RWPE2 (cell line): ENCODE measurements around the gene SP4.

ENCODE experiments used
- ATAC-seq: fragments of 200-7000 bp; cut with Tn5 transposase; 3 replicates; pipeline ENCODE4 v1.9.1; 2021; ENCODE audit warnings: low read depth
- DNase-seq: peaks from one replicate; pipeline ENCODE4 v3.0.0-alpha.2; 2020; ENCODE audit warnings: low spot score
- H3K27ac ChIP-seq: fragments of 450-650 bp; 2 replicates; pipeline ENCODE4 v1.5.1; 2017; ENCODE audit warnings: mild to moderate bottlenecking; ENCODE audit not compliant: poor library complexity, severe bottlenecking
- H3K27me3 ChIP-seq: fragments of 250-450 bp; sonication (Bioruptor Pico); 2 replicates; pipeline ENCODE4 v1.5.1; 2021; ENCODE audit warnings: mild to moderate bottlenecking, moderate library complexity; ENCODE audit not compliant: insufficient read depth, poor library complexity, severe bottlenecking
- H3K36me3 ChIP-seq: fragments of 250-450 bp; sonication (Bioruptor Pico); 2 replicates; pipeline ENCODE4 v1.5.1; 2020; ENCODE audit warnings: low read depth, mild to moderate bottlenecking, moderate library complexity
- H3K4me1 ChIP-seq: fragments of 250-450 bp; sonication (Bioruptor Pico); 2 replicates; pipeline ENCODE4 v1.5.1; 2021; ENCODE audit warnings: mild to moderate bottlenecking, moderate library complexity; ENCODE audit not compliant: insufficient read depth, poor library complexity, severe bottlenecking
- H3K4me3 ChIP-seq: fragments of 250-450 bp; sonication (Bioruptor Pico); 2 replicates; pipeline ENCODE4 v1.5.1; 2021; ENCODE audit warnings: mild to moderate bottlenecking, moderate library complexity; ENCODE audit not compliant: severe bottlenecking
- H3K9me3 ChIP-seq: fragments of 250-450 bp; sonication (Bioruptor Pico); 2 replicates; pipeline ENCODE4 v1.5.1; 2021; ENCODE audit warnings: mild to moderate bottlenecking, moderate library complexity; ENCODE audit not compliant: severe bottlenecking
- TF ChIP-seq, protein P1 (sequence below): fragments of 450-650 bp; IDR thresholded peaks from one replicate; pipeline ENCODE4 v1.5.1; 2017; ENCODE audit warnings: mild to moderate bottlenecking, moderate library complexity; ENCODE audit not compliant: poor library complexity, severe bottlenecking

SP4 gene

DNA sequence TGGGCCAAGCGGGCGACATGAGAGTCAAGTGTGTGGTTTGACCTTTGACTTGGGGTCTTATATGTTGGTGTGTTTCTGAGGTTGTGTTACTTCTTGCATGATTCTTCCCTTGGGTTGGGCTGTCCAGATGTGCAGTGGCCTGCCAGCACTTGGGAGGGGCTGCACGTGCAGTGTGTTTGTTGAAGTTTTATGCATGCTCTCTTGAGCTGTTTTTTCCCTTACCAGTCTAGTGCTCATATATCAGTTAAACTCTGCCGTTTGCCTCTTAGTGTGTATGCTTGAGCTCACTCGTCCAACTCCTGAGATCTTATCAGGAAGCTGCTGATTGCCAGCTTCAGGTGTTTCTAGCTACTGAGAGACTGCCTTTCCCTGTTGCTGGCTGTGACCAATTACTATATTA lies 23.1 kb downstream of the SP4 start:
- Histone ChIP-seq H3K27me3 (no peaks in the 10 kb centered on the region), H3K27ac (no peak overlapping the region), H3K36me3 (peaks cover 13% of the 10 kb centered on the region), H3K4me3 (no peak overlapping the region), H3K9me3 (peaks cover 18% of the 10 kb centered on the region), H3K4me1 (no peaks in the 10 kb centered on the region)
- TF ChIP-seq, protein P1, sequence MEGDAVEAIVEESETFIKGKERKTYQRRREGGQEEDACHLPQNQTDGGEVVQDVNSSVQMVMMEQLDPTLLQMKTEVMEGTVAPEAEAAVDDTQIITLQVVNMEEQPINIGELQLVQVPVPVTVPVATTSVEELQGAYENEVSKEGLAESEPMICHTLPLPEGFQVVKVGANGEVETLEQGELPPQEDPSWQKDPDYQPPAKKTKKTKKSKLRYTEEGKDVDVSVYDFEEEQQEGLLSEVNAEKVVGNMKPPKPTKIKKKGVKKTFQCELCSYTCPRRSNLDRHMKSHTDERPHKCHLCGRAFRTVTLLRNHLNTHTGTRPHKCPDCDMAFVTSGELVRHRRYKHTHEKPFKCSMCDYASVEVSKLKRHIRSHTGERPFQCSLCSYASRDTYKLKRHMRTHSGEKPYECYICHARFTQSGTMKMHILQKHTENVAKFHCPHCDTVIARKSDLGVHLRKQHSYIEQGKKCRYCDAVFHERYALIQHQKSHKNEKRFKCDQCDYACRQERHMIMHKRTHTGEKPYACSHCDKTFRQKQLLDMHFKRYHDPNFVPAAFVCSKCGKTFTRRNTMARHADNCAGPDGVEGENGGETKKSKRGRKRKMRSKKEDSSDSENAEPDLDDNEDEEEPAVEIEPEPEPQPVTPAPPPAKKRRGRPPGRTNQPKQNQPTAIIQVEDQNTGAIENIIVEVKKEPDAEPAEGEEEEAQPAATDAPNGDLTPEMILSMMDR = no peak
- DNase-seq = no peak
- ATAC-seq = no peak

DNA sequence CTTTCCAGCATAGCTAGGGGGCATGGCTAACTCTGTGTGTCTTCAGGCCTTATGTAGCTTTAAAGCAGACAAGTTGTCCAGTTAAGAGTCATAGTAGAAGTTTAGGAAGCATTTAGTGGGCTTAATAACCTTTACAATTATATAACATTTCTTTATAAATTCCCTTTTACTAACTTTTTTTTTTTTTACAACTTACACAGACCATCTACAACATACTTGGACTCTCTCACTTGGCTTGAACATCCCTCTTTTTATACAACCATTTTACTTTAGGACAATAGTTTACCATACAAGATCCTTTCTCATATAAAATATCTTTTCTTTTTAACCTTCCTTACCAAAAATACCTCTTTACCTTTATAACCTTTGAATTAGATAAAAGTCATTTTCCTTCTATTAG lies 26.3 kb downstream of the SP4 start:
- no peak overlapping the region for H3K4me3 ChIP-seq
- no peak overlapping the region for H3K27ac ChIP-seq
- no peak for ATAC-seq
- DNase-seq = no peak
- H3K4me1 ChIP-seq = no peaks in the 10 kb centered on the region
- peaks cover 13% of the 10 kb centered on the region for H3K36me3 ChIP-seq
- no peaks in the 10 kb centered on the region for H3K27me3 ChIP-seq
- TF ChIP-seq, protein P1 = no peak
- H3K9me3 ChIP-seq = peaks cover 18% of the 10 kb centered on the region

DNA sequence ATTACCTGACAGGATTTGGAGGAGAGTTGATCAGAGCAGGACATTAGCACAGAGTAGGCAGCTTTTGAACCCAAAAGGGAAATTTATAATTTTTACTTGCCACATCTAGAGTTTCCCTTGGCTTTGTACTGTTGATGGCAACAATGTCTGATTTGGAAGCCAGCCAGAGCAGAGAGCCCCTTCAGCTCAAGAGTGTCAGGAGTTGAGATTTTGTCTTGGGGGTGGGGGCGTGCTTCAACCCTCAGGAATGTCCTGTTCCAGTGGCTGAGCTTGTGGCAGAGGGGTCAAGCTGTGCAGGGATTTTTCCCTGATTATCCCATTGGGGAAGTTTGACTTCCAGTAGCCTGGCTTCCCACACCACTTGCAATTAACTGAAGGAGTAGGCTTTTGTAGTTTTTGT lies 27.0 kb downstream of the SP4 start:
- H3K4me1 ChIP-seq = no peaks in the 10 kb centered on the region
- H3K9me3 ChIP-seq = peaks cover 18% of the 10 kb centered on the region
- no peak for ATAC-seq
- DNase-seq = no peak
- H3K4me3 ChIP-seq = no peak overlapping the region
- no peak overlapping the region for H3K27ac ChIP-seq
- TF ChIP-seq, protein P1 = no peak
- H3K27me3 ChIP-seq = no peaks in the 10 kb centered on the region
- peaks cover 13% of the 10 kb centered on the region for H3K36me3 ChIP-seq

DNA sequence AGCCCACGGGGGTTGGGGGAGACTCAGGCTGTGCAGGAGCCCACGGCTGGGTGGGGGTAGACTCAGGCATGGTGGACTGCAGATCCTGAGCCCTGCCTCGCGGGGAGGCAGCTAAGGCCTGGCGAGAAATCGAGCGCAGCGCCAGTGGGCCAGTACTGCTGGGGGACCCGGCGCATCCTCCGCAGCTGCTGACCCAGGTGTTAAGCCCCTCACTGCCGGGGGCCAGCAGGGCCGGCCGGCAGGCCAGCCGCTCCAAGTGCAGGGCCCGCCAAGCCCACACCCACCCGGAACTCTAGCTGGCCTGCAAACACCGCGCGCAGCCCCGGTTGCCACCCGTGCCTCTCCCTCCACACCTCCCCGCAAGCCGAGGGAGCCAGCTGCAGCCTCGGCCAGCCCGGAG lies 33.4 kb downstream of the SP4 start:
- ATAC-seq (no peak), DNase-seq (no peak)
- Histone ChIP-seq H3K36me3 (no peaks in the 10 kb centered on the region), H3K9me3 (no peaks in the 10 kb centered on the region), H3K27ac (no peak overlapping the region), H3K4me1 (no peaks in the 10 kb centered on the region), H3K27me3 (no peaks in the 10 kb centered on the region), H3K4me3 (no peak overlapping the region)
- TF ChIP-seq, protein P1 = no peak

DNA sequence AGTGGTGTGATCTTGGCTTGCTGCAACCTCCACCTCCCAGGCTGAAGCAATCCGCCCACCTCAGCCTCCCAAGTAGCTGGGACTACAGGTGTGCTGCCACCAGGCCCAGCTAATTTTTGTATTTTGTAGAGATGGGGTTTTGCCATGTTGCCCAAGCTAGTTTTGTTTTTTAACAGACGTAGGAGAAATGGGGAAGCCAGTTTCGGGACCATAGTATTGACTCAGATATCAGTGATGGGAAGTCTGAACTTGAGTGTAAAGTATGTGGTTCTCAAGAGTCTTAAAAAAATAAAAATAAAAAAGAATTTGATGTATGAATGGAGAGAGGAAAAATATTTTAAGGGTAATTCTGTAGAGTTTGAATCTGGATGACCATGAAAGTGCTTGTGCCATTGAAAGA lies 34.2 kb downstream of the SP4 start:
- Histone ChIP-seq H3K27me3 (no peaks in the 10 kb centered on the region), H3K9me3 (no peaks in the 10 kb centered on the region), H3K4me3 (no peak overlapping the region), H3K27ac (no peak overlapping the region), H3K36me3 (no peaks in the 10 kb centered on the region), H3K4me1 (no peaks in the 10 kb centered on the region)
- ATAC-seq (no peak), DNase-seq (no peak)
- TF ChIP-seq, protein P1 = no peak
